Urinary bladder (tissue), 4 donors: Measurements from ENCODE around the gene GNPDA1. TPM values are rescaled to one million over a fixed set of nuclear protein-coding genes. Genes with fewer than 3 reads are reported as not detected.
A peak's percentile ranks its signal among the peaks of the same experiment; 100 is the strongest.

Experiments
- DNase-seq: peaks from one replicate; pipeline ENCODE4 v3.0.0-alpha.2; 2015; ENCODE audit errors: extremely low spot score
- H3K27ac ChIP-seq: one replicate; pipeline ENCODE4 v1.5.1; 2013; ENCODE audit warnings: low read depth, mild to moderate bottlenecking, moderate library complexity
- H3K36me3 ChIP-seq: one replicate; pipeline ENCODE4 v1.6.1; 2013; ENCODE audit warnings: mild to moderate bottlenecking, moderate library complexity; ENCODE audit not compliant: insufficient read depth
- H3K4me1 ChIP-seq: one replicate; pipeline ENCODE4 v1.6.1; 2013; ENCODE audit warnings: mild to moderate bottlenecking, moderate library complexity; ENCODE audit not compliant: insufficient read depth
- H3K4me3 ChIP-seq: one replicate; pipeline ENCODE4 v1.5.1; 2013; ENCODE audit warnings: low read depth, low read length
- WGBS: extraction: QIAGEN DNeasy Blood & Tissue Kit; methylation state at CpG from one replicate; pipeline ENCODE4 v1.1.7; 2013; 5-methylcytosine and 5-hydroxymethylcytosine counted together
- polyA plus RNA-seq: library from polyadenylated mRNA; stranded (reverse); fragments of 200-250 nt; gene quantifications from one replicate; pipeline ENCODE4 v1.2.3, GENCODE V29; 2013
- total RNA-seq: library from RNA; depleted of rRNA; stranded (reverse); fragments of >200 nt; gene quantifications from one replicate; pipeline ENCODE4 v1.2.3, GENCODE V29; 2014
- donor health status: healthy with polysubstance abuse.
- donor health status: healthy.

Gene GNPDA1
- total and polyA plus RNA-seq, 2 donors, result 30.9 to 33.8 TPM

GRCh38 chr5:142014911-142015584 lies 2.2 kb upstream of the GNPDA1 start:
- Histone ChIP-seq H3K4me3 (no peak overlapping the region), H3K36me3 (no peaks in the 10 kb centered on the region), H3K4me1 (no peaks in the 10 kb centered on the region), H3K27ac (no peak overlapping the region)
- no peak for DNase-seq
- WGBS, result 64% methylated on average over 7 of the region's 7 CpGs

GRCh38 chr5:142013734-142014521 lies 1.1 kb upstream of the GNPDA1 start:
- no peak for DNase-seq
- WGBS, result 81% methylated on average over 16 of the region's 16 CpGs
- no peak overlapping the region for H3K4me3 ChIP-seq
- H3K4me1 ChIP-seq, result no peaks in the 10 kb centered on the region
- no peak overlapping the region for H3K27ac ChIP-seq
- H3K36me3 ChIP-seq, result no peaks in the 10 kb centered on the region

GRCh38 chr5:142012186-142012785 lies 541 bp downstream of the GNPDA1 start:
- peak overlapping the region; percentile 72 for H3K27ac ChIP-seq
- DNase-seq, result no peak
- peak overlapping the region; percentile 75 for H3K4me3 ChIP-seq
- H3K36me3 ChIP-seq, result no peaks in the 10 kb centered on the region
- 8% methylated on average over 18 of the region's 18 CpGs for WGBS
- no peaks in the 10 kb centered on the region for H3K4me1 ChIP-seq

- Histone ChIP-seq H3K27ac (no peak overlapping the region), H3K4me1 (no peaks in the 10 kb centered on the region), H3K4me3 (peak overlapping the region; percentile 75), H3K36me3 (no peaks in the 10 kb centered on the region)
- DNase-seq, result no peak
- WGBS, result 93% methylated on average over 9 of the region's 9 CpGs
Measured at GRCh38 chr5:142011572-142012185, 1.1 kb downstream of the GNPDA1 start.

- Histone ChIP-seq H3K4me1 (no peaks in the 10 kb centered on the region), H3K27ac (no peak overlapping the region), H3K36me3 (no peaks in the 10 kb centered on the region), H3K4me3 (no peak overlapping the region)
- 91% methylated on average over 4 of the region's 4 CpGs for WGBS
- DNase-seq, result no peak
Measured at GRCh38 chr5:142009886-142010285, 2.9 kb downstream of the GNPDA1 start.

- Histone ChIP-seq H3K36me3 (no peaks in the 10 kb centered on the region), H3K4me1 (no peaks in the 10 kb centered on the region), H3K4me3 (no peak overlapping the region), H3K27ac (no peak overlapping the region)
- no peak for DNase-seq
Measured at GRCh38 chr5:142008813-142009212, 4.0 kb downstream of the GNPDA1 start.

GRCh38 chr5:142007237-142007544 lies 5.6 kb downstream of the GNPDA1 start:
- Histone ChIP-seq H3K27ac (no peak overlapping the region), H3K4me3 (no peak overlapping the region), H3K4me1 (no peaks in the 10 kb centered on the region), H3K36me3 (no peaks in the 10 kb centered on the region)
- no peak for DNase-seq
- 88% methylated on average over 1 of the region's 1 CpG for WGBS

GRCh38 chr5:142006363-142007236 lies 6.2 kb downstream of the GNPDA1 start:
- H3K36me3 ChIP-seq, result no peaks in the 10 kb centered on the region
- no peak for DNase-seq
- WGBS, result 85% methylated on average over 3 of the region's 3 CpGs
- no peak overlapping the region for H3K27ac ChIP-seq
- H3K4me1 ChIP-seq, result no peaks in the 10 kb centered on the region
- no peak overlapping the region for H3K4me3 ChIP-seq

GRCh38 chr5:142003266-142003800 lies 9.5 kb downstream of the GNPDA1 start:
- H3K4me1 ChIP-seq, result no peaks in the 10 kb centered on the region
- H3K4me3 ChIP-seq, result no peak overlapping the region
- no peaks in the 10 kb centered on the region for H3K36me3 ChIP-seq
- WGBS, result 56% methylated on average over 2 of the region's 2 CpGs
- H3K27ac ChIP-seq, result peak overlapping the region; percentile 12
- no peak for DNase-seq

GRCh38 chr5:142000704-142001484 lies 11.9 kb downstream of the GNPDA1 start:
- Histone ChIP-seq H3K4me1 (no peaks in the 10 kb centered on the region), H3K36me3 (no peaks in the 10 kb centered on the region), H3K27ac (no peak overlapping the region), H3K4me3 (no peak overlapping the region)
- 70% methylated on average over 6 of the region's 6 CpGs for WGBS
- DNase-seq, result no peak

GRCh38 chr5:142000173-142000572 lies 12.7 kb downstream of the GNPDA1 start:
- 53% methylated on average over 1 of the region's 1 CpG for whole genome bisulfite sequencing
- H3K4me3 ChIP-seq, result no peak overlapping the region
- DNase-seq, result no peak
- H3K36me3 ChIP-seq, result no peaks in the 10 kb centered on the region
- H3K27ac ChIP-seq, result no peak overlapping the region
- no peaks in the 10 kb centered on the region for H3K4me1 ChIP-seq

GRCh38 chr5:141997358-141997960 lies 15.4 kb downstream of the GNPDA1 start:
- Histone ChIP-seq H3K4me1 (no peaks in the 10 kb centered on the region), H3K4me3 (no peak overlapping the region), H3K36me3 (no peaks in the 10 kb centered on the region), H3K27ac (no peak overlapping the region)
- 57% methylated on average over 6 of the region's 6 CpGs for WGBS
- no peak for DNase-seq
